Keratinocyte (primary cell): Measurements from ENCODE around the gene MGAT2. TPM values are rescaled to one million over a fixed set of nuclear protein-coding genes. Genes with fewer than 3 reads are reported as not detected.

ENCODE experiments used
- DNase-seq: peaks from one replicate; pipeline ENCODE4 v3.0.0-alpha.2; 2011; ENCODE audit warnings: low read depth, missing footprints, low spot score
- FAIRE-seq: peaks from 2 replicates; lab custom pipeline; 2011; peaks lifted over from hg19 to GRCh38; lab: Jason Lieb, UNC
- H2AFZ ChIP-seq: 2 replicates; pipeline ENCODE4 v1.6.0; 2012; ENCODE audit warnings: low read length, control low read depth, inconsistent platforms; ENCODE audit not compliant: control insufficient read depth
- H3K27ac ChIP-seq: 2 replicates; pipeline ENCODE4 v1.5.1; 2011; ENCODE audit warnings: low read length; ENCODE audit not compliant: control insufficient read depth, insufficient read depth
- H3K27me3 ChIP-seq: 3 replicates; pipeline ENCODE4 v1.6.0; 2011; ENCODE audit warnings: low read length; ENCODE audit not compliant: control insufficient read depth, insufficient read depth; ENCODE audit errors: extremely low read depth
- H3K36me3 ChIP-seq, 2 experiments: 2 replicates in 1 of 2; 3 replicates in 1 of 2; pipeline ENCODE4 v1.5.1; 2011; ENCODE audit warnings: low read length in 2 of 2, mild to moderate bottlenecking in 1 of 2; ENCODE audit not compliant: control insufficient read depth in 2 of 2, insufficient read depth in 2 of 2; ENCODE audit errors: extremely low read depth in 1 of 2
- H3K4me1 ChIP-seq: 3 replicates; pipeline ENCODE4 v1.5.1; 2011; ENCODE audit warnings: low read length; ENCODE audit not compliant: control insufficient read depth, insufficient read depth; ENCODE audit errors: extremely low read depth
- H3K4me2 ChIP-seq: 3 replicates; pipeline ENCODE4 v1.6.0; 2011; ENCODE audit warnings: low read depth, low read length; ENCODE audit not compliant: control insufficient read depth, insufficient read depth; ENCODE audit errors: extremely low read depth
- H3K4me3 ChIP-seq, 3 experiments: fragments of 200-600 bp in 1 of 3; sonication (generic) in 1 of 3; 2 replicates in 2 of 3; 3 replicates in 1 of 3; pipeline ENCODE4 v1.5.1; 2011 to 2016; ENCODE audit warnings: low read length in 3 of 3, mild to moderate bottlenecking in 3 of 3, control low read depth in 2 of 3, inconsistent platforms in 1 of 3, low read depth in 1 of 3, mixed read lengths in 1 of 3, mixed run types in 1 of 3, moderate library complexity in 1 of 3; ENCODE audit not compliant: control insufficient read depth in 2 of 3, insufficient read depth in 2 of 3; ENCODE audit errors: extremely low read depth in 1 of 3
- H3K79me2 ChIP-seq: 2 replicates; pipeline ENCODE4 v1.6.0; 2012; ENCODE audit warnings: low read length; ENCODE audit not compliant: control insufficient read depth, insufficient read depth
- H3K9ac ChIP-seq: 3 replicates; pipeline ENCODE4 v1.6.0; 2011; ENCODE audit warnings: low read length; ENCODE audit not compliant: control insufficient read depth, insufficient read depth; ENCODE audit errors: extremely low read depth
- H3K9me1 ChIP-seq: 3 replicates; pipeline ENCODE4 v1.6.0; 2011; ENCODE audit warnings: low read length; ENCODE audit not compliant: control insufficient read depth, insufficient read depth; ENCODE audit errors: extremely low read depth
- H3K9me3 ChIP-seq: 2 replicates; pipeline ENCODE4 v1.5.1; 2012; ENCODE audit warnings: low read depth, low read length; ENCODE audit not compliant: control insufficient read depth
- H4K20me1 ChIP-seq: 3 replicates; pipeline ENCODE4 v1.6.0; 2011; ENCODE audit warnings: low read length; ENCODE audit not compliant: control insufficient read depth, insufficient read depth; ENCODE audit errors: extremely low read depth
- EZH2 ChIP-seq: IDR thresholded peaks from one replicate; pipeline ENCODE4 v1.6.1; 2012; ENCODE audit warnings: inconsistent platforms, mild to moderate bottlenecking, low read length, moderate library complexity
- dilution Hi-C: fragments of 300-500 bp; cut with MboI; formaldehyde crosslinking; loops from one replicate; pipeline ENCODE4 v1.7.0; 2020; ENCODE audit warnings: low sequenced_read_pairs; ENCODE audit not compliant: extremely low pct_ligation_motif_present
- polyA plus RNA-seq, 5 experiments: library from polyadenylated mRNA; depleted of rRNA in 3 of 5; stranded (reverse) in 3 of 5; stranded (forward) in 1 of 5; unstranded in 1 of 5; fragments of >200 nt; gene quantifications; 1 replicate in 1 of 5; 2 replicates in 3 of 5; 3 replicates in 1 of 5; pipeline versions ENCODE4 v1.2.1 to v1.2.3, GENCODE V29; 2011 to 2012; ENCODE audit warnings: missing spikeins in 2 of 5, low read depth in 1 of 5, low replicate concordance in 1 of 5
- TF ChIP-seq, protein P1 (sequence below), 3 experiments: IDR thresholded peaks in 1 of 3; conservative IDR thresholded peaks in 1 of 3; optimal IDR thresholded peaks in 1 of 3; 2 replicates in 2 of 3; 3 replicates in 1 of 3; pipeline versions ENCODE3 to v1.5.1; 2011; ENCODE audit warnings: low read length in 3 of 3, mild to moderate bottlenecking in 3 of 3, moderate library complexity in 2 of 3, control low read depth in 1 of 3, inconsistent platforms in 1 of 3; ENCODE audit not compliant: insufficient read depth in 2 of 3; ENCODE audit errors: extremely low read depth in 1 of 3

The MGAT2 gene
- polyA plus RNA-seq, 1 donor (not counting 4 experiments of a cell fraction or from before 2014, with no cell fraction given): 24.0 TPM

DNA sequence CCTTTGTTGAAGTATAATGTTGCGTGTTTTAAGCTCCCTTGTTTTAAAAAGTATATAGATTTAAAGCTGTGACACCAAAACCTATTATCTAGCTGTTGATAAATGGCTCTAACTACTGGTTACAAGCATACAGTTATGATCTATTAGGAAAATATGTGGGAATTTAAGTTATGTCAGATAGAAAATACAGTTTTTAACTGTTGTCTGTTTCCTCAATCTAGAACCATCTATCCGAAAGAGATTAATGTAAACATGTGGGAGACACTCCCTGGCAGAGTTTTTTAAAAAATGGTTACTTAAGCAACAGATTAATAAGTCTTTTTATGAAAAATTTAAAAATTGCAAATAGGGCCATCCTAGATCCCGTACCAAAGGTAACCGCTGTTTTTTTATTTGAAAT, 8.3 kb upstream of the MGAT2 start:
- dilution Hi-C loops: no loop called here

DNA sequence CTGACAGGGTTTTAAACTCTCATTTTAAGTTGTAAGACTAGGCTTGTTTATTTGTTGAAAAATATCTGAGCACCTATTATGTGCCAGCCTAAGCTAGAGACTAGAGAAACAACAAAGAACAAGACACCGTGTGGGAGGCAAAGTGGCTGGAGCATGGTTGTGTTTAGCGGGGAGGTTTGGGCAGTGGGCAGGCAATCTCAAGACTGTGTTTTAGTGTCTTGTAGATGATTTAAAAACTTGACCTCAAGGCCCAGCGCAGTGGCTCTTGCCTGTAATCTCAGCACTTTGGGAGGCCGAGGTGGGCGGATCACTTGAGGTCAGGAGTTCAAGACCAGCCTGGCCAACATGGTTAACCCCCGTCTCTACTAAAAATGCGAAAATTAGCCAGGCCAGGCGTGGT, 7.9 kb upstream of the MGAT2 start:
- no peak overlapping the region for H2AFZ ChIP-seq

More for the DNA sequence above, 8.3 kb upstream of the MGAT2 start:
- Histone ChIP-seq H3K36me3 (peaks cover 0 to 8% of the 10 kb centered on the region in 2 experiments), H4K20me1 (no peaks in the 10 kb centered on the region), H3K9me3 (no peaks in the 10 kb centered on the region), H3K79me2 (no peaks in the 10 kb centered on the region), H3K9ac (no peak overlapping the region), H3K27me3 (no peaks in the 10 kb centered on the region), H2AFZ (no peak overlapping the region), H3K4me2 (no peak overlapping the region), H3K9me1 (no peaks in the 10 kb centered on the region), H3K4me3 (no peak overlapping the region), H3K27ac (no peak overlapping the region), H3K4me1 (peaks cover 5% of the 10 kb centered on the region)
- DNase-seq: no peak
- TF ChIP-seq EZH2: no peak
- TF ChIP-seq, protein P1, sequence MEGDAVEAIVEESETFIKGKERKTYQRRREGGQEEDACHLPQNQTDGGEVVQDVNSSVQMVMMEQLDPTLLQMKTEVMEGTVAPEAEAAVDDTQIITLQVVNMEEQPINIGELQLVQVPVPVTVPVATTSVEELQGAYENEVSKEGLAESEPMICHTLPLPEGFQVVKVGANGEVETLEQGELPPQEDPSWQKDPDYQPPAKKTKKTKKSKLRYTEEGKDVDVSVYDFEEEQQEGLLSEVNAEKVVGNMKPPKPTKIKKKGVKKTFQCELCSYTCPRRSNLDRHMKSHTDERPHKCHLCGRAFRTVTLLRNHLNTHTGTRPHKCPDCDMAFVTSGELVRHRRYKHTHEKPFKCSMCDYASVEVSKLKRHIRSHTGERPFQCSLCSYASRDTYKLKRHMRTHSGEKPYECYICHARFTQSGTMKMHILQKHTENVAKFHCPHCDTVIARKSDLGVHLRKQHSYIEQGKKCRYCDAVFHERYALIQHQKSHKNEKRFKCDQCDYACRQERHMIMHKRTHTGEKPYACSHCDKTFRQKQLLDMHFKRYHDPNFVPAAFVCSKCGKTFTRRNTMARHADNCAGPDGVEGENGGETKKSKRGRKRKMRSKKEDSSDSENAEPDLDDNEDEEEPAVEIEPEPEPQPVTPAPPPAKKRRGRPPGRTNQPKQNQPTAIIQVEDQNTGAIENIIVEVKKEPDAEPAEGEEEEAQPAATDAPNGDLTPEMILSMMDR (optimal IDR thresholded peaks at IDR 0.05 in 1 of 3, IDR thresholded peaks at IDR 0.05 in 1 of 3, conservative IDR thresholded peaks at IDR 0.05 in 1 of 3; ENCODE audit: extremely low read depth in 1 of 3, insufficient read depth in 2 of 3, low read length in 3 of 3): no peak
- no peak for FAIRE-seq

More for the DNA sequence above, 7.9 kb upstream of the MGAT2 start:
- FAIRE-seq: no peak
- H3K9ac ChIP-seq: no peak overlapping the region
- no peaks in the 10 kb centered on the region for H3K9me3 ChIP-seq
- H3K36me3 ChIP-seq: peaks cover 0 to 5% of the 10 kb centered on the region in 2 experiments
- no peaks in the 10 kb centered on the region for H3K27me3 ChIP-seq
- TF ChIP-seq, protein P1 (optimal IDR thresholded peaks at IDR 0.05 in 1 of 3, IDR thresholded peaks at IDR 0.05 in 1 of 3, conservative IDR thresholded peaks at IDR 0.05 in 1 of 3; ENCODE audit: extremely low read depth in 1 of 3, insufficient read depth in 2 of 3, low read length in 3 of 3): no peak
- no peak for TF ChIP-seq EZH2
- no peaks in the 10 kb centered on the region for H3K9me1 ChIP-seq
- dilution Hi-C loops: no loop called here
- no peaks in the 10 kb centered on the region for H4K20me1 ChIP-seq
- DNase-seq: no peak
- H3K27ac ChIP-seq: no peak overlapping the region
- peaks cover under 1% of the 10 kb centered on the region for H3K79me2 ChIP-seq
- H3K4me2 ChIP-seq: no peak overlapping the region
- H3K4me3 ChIP-seq: no peak overlapping the region
- peaks cover 9% of the 10 kb centered on the region for H3K4me1 ChIP-seq
